Endothelial cell of umbilical vein (primary cell): ENCODE measurements around the gene EFCC1. TPM values are rescaled to one million over a fixed set of nuclear protein-coding genes. Genes with fewer than 3 reads are reported as not detected.
"Not testable (repeated sequence)": the region's sequence is repeated elsewhere in the genome, so short reads cannot be mapped to it uniquely, and the experiment has no call there.

Experiments
- BruUV-seq: library from RNA; stranded (reverse); fragments of 400-500 nt; replicated peaks from 2 replicates; lab custom pipeline; 2021; lab: Mats Ljungman, UMichigan
- CTCF ChIA-PET: fragments of 300-600, 350-600 bp; sonication (Branson Sonifier 250); formaldehyde crosslinking; loops from one replicate; lab custom pipeline; 2021; ENCODE audit warnings: antibody characterized with exemption, inconsistent platforms; lab: Charles Lee
- POLR2A ChIA-PET: fragments of 300-600, 350-600 bp; sonication (Branson Sonifier 250); formaldehyde crosslinking; loops from one replicate; lab custom pipeline; 2021; ENCODE audit warnings: antibody characterized with exemption, inconsistent platforms; lab: Charles Lee
- DNase-seq: peaks from one replicate; pipeline ENCODE4 v3.0.0-alpha.2; 2011; ENCODE audit warnings: low read depth, low spot score
- FAIRE-seq: peaks from 2 replicates; lab custom pipeline; 2011; peaks lifted over from hg19 to GRCh38; lab: Jason Lieb, UNC
- H2AFZ ChIP-seq: 2 replicates; pipeline ENCODE4 v1.6.0; 2012; ENCODE audit warnings: low read depth, low read length, control low read depth, inconsistent platforms
- H3K27ac ChIP-seq: 2 replicates; pipeline ENCODE4 v1.5.1; 2011; ENCODE audit warnings: low read depth, mild to moderate bottlenecking, control low read depth, low read length, moderate library complexity; ENCODE audit not compliant: insufficient read depth
- H3K27me3 ChIP-seq, 2 experiments: 2 replicates each; pipeline versions ENCODE4 v1.6.0 to v1.6.1; 2011; ENCODE audit warnings: low read length in 2 of 2, mixed read lengths in 1 of 2; ENCODE audit not compliant: control insufficient read depth in 2 of 2, insufficient read depth in 2 of 2
- H3K36me3 ChIP-seq, 2 experiments: 2 replicates in 1 of 2; 3 replicates in 1 of 2; pipeline ENCODE4 v1.5.1; 2011; ENCODE audit warnings: low read length in 2 of 2, mild to moderate bottlenecking in 1 of 2, moderate library complexity in 1 of 2; ENCODE audit not compliant: control insufficient read depth in 2 of 2, insufficient read depth in 2 of 2; ENCODE audit errors: extremely low read depth in 1 of 2
- H3K4me1 ChIP-seq: 3 replicates; pipeline ENCODE4 v1.5.1; 2011; ENCODE audit warnings: mild to moderate bottlenecking, low read length; ENCODE audit not compliant: control insufficient read depth, insufficient read depth; ENCODE audit errors: extremely low read depth
- H3K4me2 ChIP-seq: 2 replicates; pipeline ENCODE4 v1.6.1; 2011; ENCODE audit warnings: low read length, control low read depth, mixed read lengths; ENCODE audit not compliant: insufficient read depth
- H3K4me3 ChIP-seq, 3 experiments: fragments of 200-600 bp in 1 of 3; sonication (generic), shearing (Covaris generic) in 1 of 3; replicated peaks in 1 of 3; 2 replicates each; pipeline ENCODE4 v1.5.1; 2011 to 2016; ENCODE audit warnings: control low read depth in 3 of 3, low read length in 3 of 3, mild to moderate bottlenecking in 2 of 3, inconsistent platforms in 1 of 3, low read depth in 1 of 3, moderate library complexity in 1 of 3; ENCODE audit not compliant: insufficient read depth in 1 of 3
- H3K79me2 ChIP-seq: 2 replicates; pipeline ENCODE4 v1.6.0; 2012; ENCODE audit warnings: low read length, inconsistent platforms; ENCODE audit not compliant: control insufficient read depth, insufficient read depth
- H3K9ac ChIP-seq: replicated peaks from 2 replicates; pipeline ENCODE3; 2011; ENCODE audit warnings: low read length, control low read depth; ENCODE audit not compliant: insufficient read depth; ENCODE audit errors: extremely low read depth
- H3K9me1 ChIP-seq: replicated peaks from 3 replicates; pipeline ENCODE4 v1.6.0; 2011; ENCODE audit warnings: mild to moderate bottlenecking, low read length; ENCODE audit not compliant: control insufficient read depth, insufficient read depth; ENCODE audit errors: extremely low read depth
- H3K9me3 ChIP-seq: replicated peaks from 2 replicates; pipeline ENCODE4 v1.5.1; 2012; ENCODE audit warnings: low read length, inconsistent platforms; ENCODE audit not compliant: control insufficient read depth, insufficient read depth
- H4K20me1 ChIP-seq: replicated peaks from 2 replicates; pipeline ENCODE3; 2011; ENCODE audit warnings: mild to moderate bottlenecking, low read length; ENCODE audit not compliant: control insufficient read depth, insufficient read depth; ENCODE audit errors: extremely low read depth
- CTCF ChIP-seq, 2 donors: IDR thresholded peaks; 1 replicate in 1 of 2; 2 replicates in 1 of 2; pipeline ENCODE4 v1.5.1; 2011; ENCODE audit warnings: low read length in 2 of 2, mild to moderate bottlenecking in 2 of 2, moderate library complexity in 2 of 2, control low read depth in 1 of 2, inconsistent platforms in 1 of 2, low read depth in 1 of 2; ENCODE audit not compliant: insufficient read depth in 1 of 2; ENCODE audit errors: extremely low read depth in 1 of 2
- EZH2 ChIP-seq: IDR thresholded peaks from 2 replicates; pipeline ENCODE4 v1.6.1; 2012; ENCODE audit warnings: borderline replicate concordance, low read depth, mild to moderate bottlenecking, moderate library complexity, low read length, inconsistent platforms; ENCODE audit not compliant: severe bottlenecking
- MAX ChIP-seq: IDR thresholded peaks from 2 replicates; pipeline ENCODE4 v1.6.1; 2011; ENCODE audit not compliant: insufficient read depth, insufficient read length
- POLR2AphosphoS5 ChIP-seq: IDR thresholded peaks from 2 replicates; pipeline ENCODE4 v1.6.1; 2012; ENCODE audit warnings: low read depth, mild to moderate bottlenecking, control low read depth, low read length, moderate library complexity; ENCODE audit not compliant: insufficient read depth
- dilution Hi-C: fragments of 300-500 bp; cut with MboI; formaldehyde crosslinking; loops from one replicate; pipeline ENCODE4 v1.15.0; 2019; ENCODE audit warnings: low sequenced_read_pairs; ENCODE audit not compliant: extremely low pct_ligation_motif_present
- intact Hi-C: fragments of 100-400 bp; cut with micrococcal nuclease; formaldehyde crosslinking; loops from one replicate; pipeline ENCODE4 v1.10.0; 2022
- polyA plus RNA-seq, 4 experiments: library from polyadenylated mRNA; depleted of rRNA in 3 of 4; stranded (reverse) in 3 of 4; unstranded in 1 of 4; fragments of >200 nt; gene quantifications; 2 replicates each; pipeline versions ENCODE4 v1.2.1 to v1.2.3, GENCODE V29; 2011 to 2012; ENCODE audit warnings: missing spikeins in 1 of 4
- total RNA-seq: library from RNA; stranded (reverse); gene quantifications from 2 replicates; pipeline ENCODE4 v1.2.3, GENCODE V29; 2021

Gene EFCC1
- total and polyA plus RNA-seq, 2 donors (not counting 3 experiments of a cell fraction or from before 2014, with no cell fraction given) = 0.73 to 1.3 TPM

GRCh38 chr3:129065720-129066073 is 64.6 kb downstream of the EFCC1 start:
- no peaks in the 10 kb centered on the region for H3K9me1 ChIP-seq
- CTCF ChIA-PET = interaction anchor here (9.8 kb wide), 1 partner anchor 14 kb away, joined by 91 read pairs; no protein-coding TSS in a partner anchor

GRCh38 chr3:129067719-129068118 is 66.6 kb downstream of the EFCC1 start:
- H4K20me1 ChIP-seq, H3K79me2 ChIP-seq, H3K4me2 ChIP-seq, intact Hi-C loops, FAIRE-seq, H3K9me3 ChIP-seq, H3K27me3 ChIP-seq, H2AFZ ChIP-seq, POLR2A ChIA-PET, H3K4me1 ChIP-seq, H3K4me3 ChIP-seq, dilution Hi-C loops, H3K9ac ChIP-seq, H3K27ac ChIP-seq, DNase-seq, H3K9me1 ChIP-seq, H3K36me3 ChIP-seq, BruUV-seq: not testable (repeated sequence)
- CTCF ChIA-PET = interaction anchor here (3.3 to 9.8 kb wide), 2 partner anchors 16 to 97 kb away, joined by 14 to 91 read pairs; no protein-coding TSS in a partner anchor

More at GRCh38 chr3:129065720-129066073, 64.6 kb downstream of the EFCC1 start:
- Histone ChIP-seq H3K79me2 (no peaks in the 10 kb centered on the region), H3K36me3 (no peaks in the 10 kb centered on the region), H3K4me3 (no peak overlapping the region), H3K4me2 (no peak overlapping the region), H3K27ac (no peak overlapping the region), H3K27me3 (no peaks in the 10 kb centered on the region), H3K9ac (no peak overlapping the region), H3K9me3 (no peaks in the 10 kb centered on the region), H2AFZ (no peak overlapping the region), H4K20me1 (no peaks in the 10 kb centered on the region), H3K4me1 (peaks cover 4% of the 10 kb centered on the region)
- intact Hi-C loops (no loop called here), dilution Hi-C loops (no loop called here)
- no TSS peak for BruUV-seq
- FAIRE-seq (no peak), DNase-seq (no peak)
- POLR2A ChIA-PET = interaction anchor here (0.6 to 1.1 kb wide), 2 partner anchors 8 to 12 kb away, joined by 3 to 7 read pairs; no protein-coding TSS in a partner anchor
- no peak for TF ChIP-seq MAX
- TF ChIP-seq POLR2AphosphoS5 = no peak
- TF ChIP-seq EZH2 = no peak
- no peak for TF ChIP-seq CTCF (IDR thresholded peaks at IDR 0.05; ENCODE audit: extremely low read depth in 1 of 2, insufficient read depth in 1 of 2, low read depth in 1 of 2, low read length in 2 of 2)
